ENCODE results near the gene STAT1. TPM values are rescaled to one million over a fixed set of nuclear protein-coding genes. Genes with fewer than 3 reads are reported as not detected.

STAT1 gene
- total and polyA plus RNA-seq, 9 of the 15 experiments (the other 6 are each of a cell fraction or from before 2014, with no cell fraction given) = 8.7 to 34.4 (median 26.8) TPM

DNA sequence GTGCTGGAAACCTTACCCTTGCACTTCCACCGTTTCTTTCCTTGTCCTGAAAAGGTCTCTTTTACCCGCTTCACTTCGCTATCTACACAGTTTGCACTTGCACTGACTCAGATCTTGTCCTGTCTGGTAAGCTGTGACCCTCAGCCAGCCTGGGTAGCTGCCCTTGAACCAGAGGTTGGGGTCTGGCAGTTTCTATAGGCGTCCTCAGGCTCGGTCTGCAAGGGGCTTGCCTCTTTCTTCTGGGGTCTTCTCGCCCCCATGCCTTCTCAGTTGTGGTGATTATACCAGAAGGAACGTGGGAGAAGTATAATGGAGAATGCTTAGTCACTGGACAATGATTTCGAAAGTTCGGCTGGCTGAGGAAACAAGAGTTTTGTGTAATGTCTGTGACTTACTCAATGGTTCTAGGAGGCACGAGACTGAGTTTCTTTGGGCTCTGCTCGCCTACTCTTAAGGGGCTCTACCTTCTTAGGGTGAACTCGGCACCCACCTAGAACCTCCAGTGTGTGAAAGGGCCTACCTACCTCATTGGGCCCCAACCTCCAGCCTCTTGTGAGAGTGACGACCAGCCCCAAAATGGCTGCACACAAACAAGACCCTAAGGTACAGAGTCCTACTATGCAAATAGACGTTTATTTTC is 6.9 kb upstream of the STAT1 start:
- TSS peak; percentile 84 for BruUV-seq (replicated peaks)
- ChIA-PET POLR2A (interaction anchor here (1.0 kb wide), 1 partner anchor 31 kb away, joined by 3 read pairs; no protein-coding TSS in a partner anchor), CTCF (ENCODE audit: low intra/inter-chr PET ratio) (no interaction called here)
- Histone ChIP-seq H3K27ac (ENCODE audit: extremely low read depth, low read depth, low read length) (peak overlapping the region; percentile 93), H3K4me2 (ENCODE audit: insufficient read depth, low read length) (peak overlapping the region; percentile 94), H3K4me3 (peak overlapping the region; percentile 50), H2AFZ (ENCODE audit: low read depth, low read length) (peak overlapping the region; percentile 93), H3K4me1 (replicated peaks in 1 of 2; ENCODE audit: control insufficient read depth in 2 of 2, insufficient read depth in 2 of 2, low read length in 2 of 2) (peaks cover 0 to 22% of the 10 kb centered on the region in 2 experiments; a peak in 4 of 5 replicates), H3K27me3 (ENCODE audit: control insufficient read depth in 2 of 2, insufficient read depth in 2 of 2, low read length in 2 of 2) (no peaks in the 10 kb centered on the region), H3K9ac (ENCODE audit: insufficient read depth in 1 of 2, low read depth in 2 of 2, low read length in 2 of 2) (peak overlapping the region; percentile 87 to 92), H3K9me3 (replicated peaks; ENCODE audit: control insufficient read depth, insufficient read depth, low read depth, low read length) (no peaks in the 10 kb centered on the region; the same call in 1 of the 2 replicates), H3K36me3 (ENCODE audit: control insufficient read depth, insufficient read depth, low read length) (no peaks in the 10 kb centered on the region), H3K9me1 (ENCODE audit: control insufficient read depth, insufficient read depth, low read length) (no peaks in the 10 kb centered on the region), H4K20me1 (replicated peaks; ENCODE audit: control insufficient read depth, insufficient read depth, low read length) (no peaks in the 10 kb centered on the region), H3K79me2 (ENCODE audit: control insufficient read depth, insufficient read depth, low read length) (peaks cover 17% of the 10 kb centered on the region)
- 1% methylated on average over 11 of the region's 14 CpGs for WGBS (ENCODE audit: insufficient coverage, low coverage, missing lambda C conversion rate)
- in situ Hi-C loops (cut with MboI) = no loop called here
- FAIRE-seq (peak; percentile 23), DNase-seq (ENCODE audit: extremely low read depth in 1 of 4, low spot score in 3 of 4) (peak in 2 of 4 experiments; percentile 22 to 37), ATAC-seq (peak; percentile 43)
- intact Hi-C loops (cut with micrococcal nuclease) = loop anchor here (5.0 kb wide), 1 partner anchor 139 kb away; the partner anchor contains the start of gene GLS
- TF ChIP-seq ZNF77 (CRISPR knock-in tag; IDR thresholded peaks at IDR 0.05) (no peak), SAFB (IDR thresholded peaks at IDR 0.05; ENCODE audit: borderline replicate concordance, low read depth, low read length) (no peak), ZNF316 (IDR thresholded peaks at IDR 0.05) (peak; percentile 71), NFE2 (IDR thresholded peaks at IDR 0.05; ENCODE audit: low read depth) (peak; percentile 79), DLX4 (CRISPR knock-in tag; IDR thresholded peaks at IDR 0.05) (no peak), GABPB1 (CRISPR knock-in tag; IDR thresholded peaks at IDR 0.05) (no peak), STAT5B (CRISPR knock-in tag; IDR thresholded peaks at IDR 0.05) (no peak), C11orf30 (IDR thresholded peaks at IDR 0.05; ENCODE audit: low read depth) (peak; percentile 74), FIP1L1 (IDR thresholded peaks at IDR 0.05; ENCODE audit: low read depth, low read length, poor library complexity, severe bottlenecking) (no peak), NFE2L1 (tag; IDR thresholded peaks at IDR 0.05; ENCODE audit: borderline replicate concordance, low read depth) (peak; percentile 27; the same call in 1 of the 2 replicates), PHF20 (IDR thresholded peaks at IDR 0.05; ENCODE audit: partially characterized antibody) (no peak), ZNF717 (CRISPR knock-in tag; IDR thresholded peaks at IDR 0.05) (no peak), NFXL1 (CRISPR knock-in tag; IDR thresholded peaks at IDR 0.05) (no peak), ZNF239 (CRISPR knock-in tag; IDR thresholded peaks at IDR 0.05) (no peak), CGGBP1 (CRISPR knock-in tag; IDR thresholded peaks at IDR 0.05) (no peak), KDM5B (IDR thresholded peaks at IDR 0.05; ENCODE audit: insufficient replicate concordance, low read depth, low read length) (peak; percentile 15), GATAD2A (IDR thresholded peaks at IDR 0.05) (no peak), ZNF253 (CRISPR knock-in tag; conservative IDR thresholded peaks at IDR 0.05) (no peak)
- TF ChIP-seq, protein P1, sequence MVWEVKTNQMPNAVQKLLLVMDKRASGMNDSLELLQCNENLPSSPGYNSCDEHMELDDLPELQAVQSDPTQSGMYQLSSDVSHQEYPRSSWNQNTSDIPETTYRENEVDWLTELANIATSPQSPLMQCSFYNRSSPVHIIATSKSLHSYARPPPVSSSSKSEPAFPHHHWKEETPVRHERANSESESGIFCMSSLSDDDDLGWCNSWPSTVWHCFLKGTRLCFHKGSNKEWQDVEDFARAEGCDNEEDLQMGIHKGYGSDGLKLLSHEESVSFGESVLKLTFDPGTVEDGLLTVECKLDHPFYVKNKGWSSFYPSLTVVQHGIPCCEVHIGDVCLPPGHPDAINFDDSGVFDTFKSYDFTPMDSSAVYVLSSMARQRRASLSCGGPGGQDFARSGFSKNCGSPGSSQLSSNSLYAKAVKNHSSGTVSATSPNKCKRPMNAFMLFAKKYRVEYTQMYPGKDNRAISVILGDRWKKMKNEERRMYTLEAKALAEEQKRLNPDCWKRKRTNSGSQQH (CRISPR knock-in tag; IDR thresholded peaks at IDR 0.05) = no peak
- TF ChIP-seq, protein P2, sequence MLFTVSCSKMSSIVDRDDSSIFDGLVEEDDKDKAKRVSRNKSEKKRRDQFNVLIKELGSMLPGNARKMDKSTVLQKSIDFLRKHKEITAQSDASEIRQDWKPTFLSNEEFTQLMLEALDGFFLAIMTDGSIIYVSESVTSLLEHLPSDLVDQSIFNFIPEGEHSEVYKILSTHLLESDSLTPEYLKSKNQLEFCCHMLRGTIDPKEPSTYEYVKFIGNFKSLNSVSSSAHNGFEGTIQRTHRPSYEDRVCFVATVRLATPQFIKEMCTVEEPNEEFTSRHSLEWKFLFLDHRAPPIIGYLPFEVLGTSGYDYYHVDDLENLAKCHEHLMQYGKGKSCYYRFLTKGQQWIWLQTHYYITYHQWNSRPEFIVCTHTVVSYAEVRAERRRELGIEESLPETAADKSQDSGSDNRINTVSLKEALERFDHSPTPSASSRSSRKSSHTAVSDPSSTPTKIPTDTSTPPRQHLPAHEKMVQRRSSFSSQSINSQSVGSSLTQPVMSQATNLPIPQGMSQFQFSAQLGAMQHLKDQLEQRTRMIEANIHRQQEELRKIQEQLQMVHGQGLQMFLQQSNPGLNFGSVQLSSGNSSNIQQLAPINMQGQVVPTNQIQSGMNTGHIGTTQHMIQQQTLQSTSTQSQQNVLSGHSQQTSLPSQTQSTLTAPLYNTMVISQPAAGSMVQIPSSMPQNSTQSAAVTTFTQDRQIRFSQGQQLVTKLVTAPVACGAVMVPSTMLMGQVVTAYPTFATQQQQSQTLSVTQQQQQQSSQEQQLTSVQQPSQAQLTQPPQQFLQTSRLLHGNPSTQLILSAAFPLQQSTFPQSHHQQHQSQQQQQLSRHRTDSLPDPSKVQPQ (CRISPR knock-in tag; IDR thresholded peaks at IDR 0.05; ENCODE audit: borderline replicate concordance) = no peak

Data from K562 (cell line).